ENCODE measurements around the gene RNF208.
"Not testable (repeated sequence)": the region's sequence is repeated elsewhere in the genome, so short reads cannot be mapped to it uniquely, and the experiment has no call there.

RNF208 gene, protein sequence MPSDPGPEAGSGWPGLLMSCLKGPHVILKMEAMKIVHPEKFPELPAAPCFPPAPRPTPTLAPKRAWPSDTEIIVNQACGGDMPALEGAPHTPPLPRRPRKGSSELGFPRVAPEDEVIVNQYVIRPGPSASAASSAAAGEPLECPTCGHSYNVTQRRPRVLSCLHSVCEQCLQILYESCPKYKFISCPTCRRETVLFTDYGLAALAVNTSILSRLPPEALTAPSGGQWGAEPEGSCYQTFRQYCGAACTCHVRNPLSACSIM

DNA sequence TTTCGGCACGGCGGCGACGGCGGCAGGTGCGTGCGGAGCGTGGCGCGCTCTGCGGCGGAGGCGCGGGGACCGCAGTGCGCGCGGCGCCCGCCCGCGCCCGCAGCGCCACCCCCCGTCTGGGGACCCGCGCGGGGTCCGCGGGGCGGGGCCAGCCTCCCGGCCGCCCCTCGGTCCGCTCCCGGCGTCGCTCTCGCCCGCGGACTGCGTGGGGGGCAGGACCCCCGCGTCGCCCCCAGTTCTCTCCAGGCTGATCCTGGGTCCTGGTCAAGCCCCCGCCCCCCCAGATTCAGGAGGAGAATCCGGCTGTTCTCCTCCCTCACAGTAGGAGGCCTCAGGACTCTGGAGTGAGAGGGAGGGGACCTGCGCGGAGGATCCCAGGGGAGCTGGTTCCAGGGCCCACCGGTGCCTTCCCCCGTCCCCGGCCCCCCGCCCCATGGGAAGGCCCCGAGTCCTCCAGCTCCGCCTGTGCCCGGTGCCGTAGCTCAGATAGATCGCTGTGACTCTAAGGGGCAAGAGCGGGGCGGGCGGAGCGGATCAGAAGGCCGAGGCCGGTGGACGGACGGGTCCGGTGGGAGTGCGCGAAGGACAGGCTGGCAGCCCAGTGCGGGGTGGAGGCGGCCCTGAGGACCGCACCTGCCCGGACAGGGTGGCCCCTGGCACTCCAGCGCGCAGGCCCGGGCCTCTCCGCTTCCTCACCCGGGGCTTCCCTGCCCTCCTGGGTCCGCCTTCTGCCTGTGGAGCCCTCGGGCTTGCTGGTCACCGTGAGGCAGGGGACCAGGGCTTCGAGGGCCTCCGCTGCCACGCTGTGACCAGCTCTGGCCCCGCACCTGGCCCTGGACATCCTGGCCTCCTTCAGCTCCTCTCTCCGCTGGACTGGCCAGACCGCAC, at the start of gene RNF208:
Gene RNF208 (minus strand): TSS at position 51 of the 888 bp plus-strand sequence. CDS start 1,028 bp downstream, outside the sequence.
- DNase-seq, result peak; percentile 18

DNA sequence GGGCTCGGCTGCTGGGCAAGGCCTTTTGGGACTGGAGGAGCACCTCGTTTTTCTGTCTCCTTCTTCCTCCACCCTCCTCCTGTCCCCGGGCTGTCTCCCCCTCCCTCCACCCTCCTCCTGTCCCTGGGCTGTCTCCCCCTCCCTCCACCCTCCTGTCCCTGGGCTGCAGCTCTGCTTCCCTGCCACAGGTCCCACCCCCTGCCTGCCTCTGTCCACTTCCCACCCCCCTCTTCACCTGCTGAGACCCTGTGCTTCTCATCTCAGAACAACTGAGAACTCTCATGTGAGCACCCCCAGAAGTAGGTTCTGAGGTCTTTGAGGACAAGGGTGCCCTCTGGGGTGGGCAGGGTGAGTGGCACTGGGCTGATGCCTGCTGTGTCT, 49.6 kb upstream of the RNF208 start:
- DNase-seq, result no peak

DNA sequence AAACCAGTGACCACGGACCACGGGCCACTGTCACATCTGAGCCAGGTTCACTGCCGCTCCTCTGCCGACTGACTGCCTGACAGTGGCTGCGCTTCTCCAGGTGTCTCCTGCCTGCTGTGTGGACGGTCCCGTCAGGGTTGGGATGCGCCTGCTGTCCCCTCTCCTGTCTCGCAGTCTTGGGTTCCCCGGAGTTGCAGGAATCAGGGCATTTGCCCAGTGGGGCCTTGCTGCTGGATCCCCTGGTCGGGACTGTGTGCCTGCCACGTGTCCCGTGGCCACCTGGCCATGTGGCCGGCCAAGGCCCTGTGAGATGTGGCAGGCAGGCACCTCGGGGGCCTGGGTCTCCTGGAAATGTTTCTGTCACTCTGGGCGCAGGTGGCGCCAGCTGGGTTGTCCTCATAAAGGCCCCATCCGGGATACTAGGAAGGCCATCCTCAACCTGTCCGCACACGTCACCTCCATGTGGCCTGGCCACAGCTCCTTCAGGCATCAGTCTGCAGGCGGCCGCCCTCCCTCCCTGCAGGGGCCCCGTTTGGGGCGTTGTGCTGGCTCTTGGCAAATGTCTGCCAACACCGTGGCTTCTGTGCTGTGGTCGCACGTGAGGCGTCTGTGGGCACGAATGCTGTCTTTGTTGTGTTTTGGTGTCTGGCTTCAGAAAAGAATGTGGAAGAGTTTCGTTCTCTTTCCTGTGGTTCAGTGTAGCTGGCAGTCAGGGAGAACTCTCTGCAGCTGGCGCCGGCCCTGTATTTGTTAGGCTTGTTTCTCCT, 49.1 kb upstream of the RNF208 start:
- no peak for DNase-seq

DNA sequence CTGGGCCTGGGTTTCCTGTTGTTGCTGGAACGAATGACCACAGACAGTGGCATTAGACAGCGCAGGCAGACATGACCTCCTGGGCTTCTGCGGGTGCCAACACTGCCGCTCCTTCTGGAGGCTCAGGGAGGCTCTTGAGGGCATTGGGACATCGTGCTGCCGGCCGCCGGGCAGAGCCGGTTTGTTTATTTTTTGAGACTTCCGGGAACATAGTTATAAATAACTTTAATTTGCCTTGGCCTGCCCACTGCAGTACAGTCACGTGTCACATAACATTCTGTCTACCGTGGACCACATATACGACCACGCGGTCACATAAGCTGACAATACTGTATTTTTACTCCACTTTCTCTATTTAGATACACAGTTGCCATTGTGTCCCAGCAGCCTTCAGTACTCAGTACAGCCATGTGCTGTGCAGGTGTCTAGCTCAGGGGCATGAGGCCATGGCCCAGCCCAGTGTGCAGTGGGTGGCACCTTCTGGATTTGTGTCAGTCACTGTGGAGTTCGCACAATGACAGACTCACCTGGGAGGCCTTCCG, 47.3 kb upstream of the RNF208 start:
- DNase-seq, result no peak

DNA sequence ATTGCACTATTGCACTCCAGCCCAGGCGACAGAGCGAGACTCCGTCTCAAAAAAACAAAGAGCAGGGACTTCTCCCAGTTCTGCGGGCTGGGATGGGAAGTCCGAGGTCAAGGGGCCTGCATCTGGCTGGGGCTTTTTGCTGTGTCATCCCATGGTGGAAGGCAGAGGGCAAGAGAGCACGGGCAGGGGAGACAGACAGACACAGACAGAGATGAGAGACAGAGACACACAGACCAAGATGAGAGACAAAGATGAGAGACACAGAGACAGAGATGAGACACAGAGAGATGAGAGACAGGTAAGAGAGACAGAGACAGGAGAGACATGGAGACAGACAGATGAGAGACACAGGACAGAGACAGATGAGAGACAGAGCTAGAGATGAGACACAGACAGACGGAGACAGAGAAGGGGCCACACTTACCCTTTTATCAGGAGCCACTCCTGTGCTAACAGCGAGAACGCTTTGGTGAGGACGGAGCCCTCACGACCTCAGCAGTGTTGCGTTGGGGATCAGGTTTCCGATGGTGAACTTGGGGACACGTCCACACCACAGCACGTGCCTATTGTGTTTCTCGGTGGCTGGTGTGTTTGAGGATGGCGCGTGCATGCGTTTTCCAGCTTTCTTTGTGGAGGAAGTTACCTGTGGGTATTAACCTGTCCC, 46.6 kb upstream of the RNF208 start:
- no peak for DNase-seq

DNA sequence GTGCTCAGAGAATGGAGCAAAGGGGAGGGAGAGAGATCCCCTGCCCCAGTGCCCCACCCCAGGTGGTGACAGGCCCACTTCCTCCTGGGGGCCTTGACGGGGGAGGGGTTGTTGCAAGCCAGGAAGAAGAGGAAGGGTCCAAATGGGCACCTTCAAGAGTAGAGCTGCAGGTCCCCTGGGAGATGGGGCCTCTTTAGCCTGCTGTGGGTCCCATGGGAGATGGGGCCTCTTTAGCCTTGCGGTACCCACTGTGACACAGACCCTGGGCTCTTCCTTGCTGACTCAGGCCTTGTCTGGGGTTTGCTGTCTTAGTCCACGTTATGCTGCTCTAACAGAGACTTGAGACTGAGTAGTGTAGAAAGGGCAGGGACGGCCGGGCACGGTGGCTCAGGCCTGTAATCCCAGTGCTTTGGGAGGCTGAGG, 45.9 kb upstream of the RNF208 start:
- DNase-seq, result no peak

DNA sequence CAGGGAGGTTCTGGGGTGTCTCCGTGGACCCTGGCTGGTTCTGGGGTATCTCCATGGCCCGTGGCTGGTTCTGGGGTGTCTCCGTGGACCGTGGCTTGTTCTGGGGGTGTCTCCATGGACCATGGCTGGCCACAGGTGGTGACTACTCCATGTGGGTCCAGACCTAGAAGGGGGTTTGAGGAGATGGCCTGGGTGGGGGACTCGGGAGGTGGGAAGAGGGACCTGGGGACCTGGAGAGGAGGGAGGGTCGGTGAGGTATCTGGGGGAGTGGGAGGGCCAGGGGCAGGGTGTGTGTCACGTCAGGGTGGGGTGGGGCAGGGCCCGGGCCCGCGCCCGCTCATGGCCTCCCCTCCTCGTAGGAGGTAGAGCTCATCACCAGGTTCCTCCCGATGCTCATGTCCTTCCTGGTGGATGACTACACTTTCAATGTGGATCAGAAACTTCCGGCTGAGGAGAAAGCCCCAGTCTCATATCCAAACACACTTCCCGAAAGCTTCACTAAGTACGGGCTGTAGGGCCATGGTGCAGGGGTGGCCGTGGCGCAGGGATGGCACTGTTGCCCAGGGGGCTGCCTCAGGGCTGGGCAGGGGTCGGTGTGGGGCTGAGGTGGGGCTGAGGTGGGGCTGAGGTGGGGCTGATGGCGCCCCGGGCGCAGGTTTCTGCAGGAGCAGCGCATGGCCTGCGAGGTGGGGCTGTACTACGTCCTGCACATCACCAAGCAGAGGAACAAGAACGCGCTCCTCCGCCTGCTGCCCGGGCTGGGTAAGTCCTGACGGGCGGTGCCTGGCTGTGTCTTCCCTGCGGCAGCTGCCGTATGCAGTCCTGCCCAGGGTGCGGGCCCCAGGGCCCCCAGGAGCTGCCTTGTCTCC, 44.8 kb upstream of the RNF208 start:
- DNase-seq, result no peak

DNA sequence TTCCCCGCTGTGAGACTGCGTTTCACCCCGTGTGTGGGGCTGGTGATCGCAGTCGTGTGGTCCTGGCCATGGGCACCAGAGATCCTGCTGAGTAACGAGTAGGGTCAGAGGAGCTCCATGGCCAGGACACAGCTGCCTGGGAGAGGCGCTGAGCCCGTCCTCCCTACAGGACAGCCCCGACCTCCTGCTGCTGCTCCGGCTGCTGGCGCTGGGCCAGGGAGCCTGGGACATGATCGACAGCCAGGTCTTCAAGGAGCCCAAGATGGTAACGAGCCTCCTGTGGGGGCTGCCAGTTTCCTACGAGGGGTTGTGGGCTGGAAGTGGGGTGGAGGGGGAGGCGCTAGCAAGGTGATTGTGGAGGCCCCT, 44.1 kb upstream of the RNF208 start:
- DNase-seq, result no peak

DNA sequence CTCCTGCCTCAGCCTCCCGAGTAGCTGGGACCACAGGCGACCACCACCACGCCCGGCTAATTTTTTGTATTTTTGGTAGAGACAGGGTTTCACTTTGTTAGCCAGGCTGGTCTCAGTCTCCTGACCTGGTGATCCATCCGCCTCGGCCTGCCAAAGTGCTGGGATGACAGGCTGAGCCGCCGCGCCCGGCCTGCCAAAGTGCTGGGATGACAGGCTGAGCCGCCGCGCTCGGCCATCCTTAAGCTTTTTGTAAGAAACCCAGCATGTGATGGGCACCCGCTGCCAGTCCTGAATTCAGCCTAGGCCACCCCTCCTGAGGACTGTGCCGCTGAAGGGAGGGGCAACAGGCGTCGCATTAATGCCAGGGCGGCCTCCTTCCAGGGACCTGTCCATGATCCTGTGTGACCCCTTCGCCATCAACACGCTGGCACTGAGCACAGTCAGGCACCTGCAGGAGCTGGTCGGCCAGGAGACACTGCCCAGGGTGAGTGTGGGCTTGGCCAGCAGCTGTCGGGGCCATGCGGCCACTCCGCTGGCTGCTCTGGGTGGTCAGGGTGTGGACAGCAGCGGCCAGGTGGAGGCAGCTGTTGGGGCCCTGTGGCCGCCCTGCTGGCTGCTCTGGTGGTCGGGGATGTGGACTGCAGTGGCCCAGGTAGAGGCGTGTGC, 43.6 kb upstream of the RNF208 start:
- no peak for DNase-seq

DNA sequence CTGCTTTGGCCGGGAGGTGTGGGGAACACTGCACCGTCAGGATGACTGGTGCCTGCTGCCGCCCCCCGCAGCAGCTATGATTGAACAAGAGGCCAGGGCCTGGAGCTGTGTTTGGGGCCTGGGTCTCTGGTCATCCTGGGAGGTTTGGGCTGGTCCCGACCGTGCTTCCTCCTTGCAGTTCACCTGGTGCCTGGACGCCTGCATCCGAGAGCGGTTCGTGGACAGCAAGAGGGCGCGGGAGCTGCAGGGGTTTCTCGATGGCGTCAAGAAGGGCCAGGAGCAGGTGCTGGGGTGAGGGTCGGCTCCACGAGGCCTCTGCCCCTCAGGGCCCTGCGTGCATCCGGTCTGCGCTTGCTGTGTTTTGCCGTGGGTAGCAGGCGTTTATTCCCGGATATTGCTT, 42.0 kb upstream of the RNF208 start:
- no peak for DNase-seq

DNA sequence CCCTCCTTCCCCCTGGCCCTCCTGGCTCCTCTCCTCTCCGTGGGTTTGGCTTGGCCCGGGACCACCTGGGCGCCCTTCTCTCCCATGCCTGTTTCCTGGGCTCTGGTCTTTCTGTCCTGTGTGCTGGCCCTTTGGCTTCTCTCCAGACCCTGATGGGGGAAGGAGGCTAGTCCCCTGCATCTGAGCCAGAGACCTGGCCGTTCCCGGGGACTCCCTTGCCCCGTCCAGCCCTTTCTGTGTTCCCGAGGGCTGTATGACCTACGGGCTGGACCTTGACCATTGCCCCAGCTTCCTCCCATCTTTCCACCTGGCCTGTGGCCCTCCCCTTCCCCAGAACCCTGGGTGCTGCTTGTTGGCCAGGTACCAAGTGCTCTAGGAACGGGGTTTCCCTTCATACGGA, 41.5 kb upstream of the RNF208 start:
- DNase-seq, result no peak

DNA sequence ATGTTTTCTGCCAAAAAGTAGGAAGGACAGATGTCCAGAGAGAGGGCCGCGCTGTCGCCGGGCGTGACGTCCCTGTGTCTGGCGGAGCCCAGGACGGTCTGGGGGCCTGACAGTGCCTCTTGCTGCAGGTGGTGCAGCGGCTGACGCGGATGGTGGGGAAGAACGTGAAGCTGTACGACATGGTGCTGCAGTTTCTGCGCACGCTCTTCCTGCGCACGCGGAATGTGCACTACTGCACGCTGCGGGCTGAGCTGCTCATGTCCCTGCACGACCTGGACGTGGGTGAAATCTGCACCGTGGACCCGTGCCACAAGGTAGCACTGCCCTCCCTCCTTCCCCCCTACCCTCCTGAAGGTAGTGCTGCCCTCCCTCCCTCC, 40.9 kb upstream of the RNF208 start:
- no peak for DNase-seq

DNA sequence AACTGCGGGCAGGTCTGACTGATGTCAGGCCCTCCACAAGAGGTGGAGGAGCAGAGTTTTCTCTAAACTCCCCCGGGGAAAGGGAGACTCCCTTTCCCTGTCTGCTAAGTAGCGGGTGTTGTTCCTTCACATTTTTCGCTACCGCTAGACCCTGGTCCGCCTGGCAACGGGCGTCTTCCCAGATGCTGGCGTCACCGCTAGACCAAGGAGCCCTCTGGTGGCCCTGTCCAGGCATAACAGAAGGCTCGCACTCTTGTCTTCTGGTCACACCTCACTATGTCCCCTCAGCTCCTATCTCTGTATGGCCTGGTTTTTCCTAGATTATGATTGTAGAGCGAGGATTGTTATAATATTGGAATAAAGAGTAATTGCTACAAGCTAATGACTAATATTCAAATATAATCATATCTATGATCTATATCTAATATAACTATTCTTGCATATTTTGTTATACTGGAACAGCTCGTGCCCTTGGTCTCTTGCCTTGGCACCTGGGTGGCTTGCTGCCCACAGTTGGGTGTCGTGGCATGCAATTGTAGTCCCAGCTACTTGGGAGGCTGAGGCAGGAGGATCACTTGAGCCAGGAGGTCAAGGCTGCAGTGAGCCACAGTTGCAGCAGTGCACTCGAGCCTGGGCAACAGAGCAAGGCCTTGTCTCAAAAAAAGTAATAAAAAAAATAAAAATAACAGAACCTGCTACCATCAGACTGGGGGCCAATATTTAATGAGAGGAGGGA, 40.3 kb upstream of the RNF208 start:
- not testable (repeated sequence) for DNase-seq

DNA sequence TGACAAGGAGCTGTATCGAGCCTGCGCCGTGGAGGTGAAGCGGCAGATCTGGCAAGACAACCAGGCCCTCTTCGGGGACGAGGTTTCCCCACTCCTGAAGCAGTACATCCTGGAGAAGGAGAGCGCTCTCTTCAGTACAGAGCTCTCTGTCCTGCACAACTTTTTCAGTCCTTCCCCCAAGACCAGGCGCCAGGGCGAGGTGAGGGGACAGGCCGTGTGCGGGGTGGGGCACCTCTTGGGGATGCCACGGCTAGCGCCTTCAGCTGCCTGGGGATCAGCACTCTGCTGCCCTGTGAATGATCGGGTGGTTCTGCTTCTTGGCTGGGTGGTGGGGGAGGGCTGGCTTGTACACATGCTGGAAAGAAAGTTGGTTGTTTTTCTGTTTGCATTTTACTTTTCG, 34.8 kb upstream of the RNF208 start:
- no peak for DNase-seq

DNA sequence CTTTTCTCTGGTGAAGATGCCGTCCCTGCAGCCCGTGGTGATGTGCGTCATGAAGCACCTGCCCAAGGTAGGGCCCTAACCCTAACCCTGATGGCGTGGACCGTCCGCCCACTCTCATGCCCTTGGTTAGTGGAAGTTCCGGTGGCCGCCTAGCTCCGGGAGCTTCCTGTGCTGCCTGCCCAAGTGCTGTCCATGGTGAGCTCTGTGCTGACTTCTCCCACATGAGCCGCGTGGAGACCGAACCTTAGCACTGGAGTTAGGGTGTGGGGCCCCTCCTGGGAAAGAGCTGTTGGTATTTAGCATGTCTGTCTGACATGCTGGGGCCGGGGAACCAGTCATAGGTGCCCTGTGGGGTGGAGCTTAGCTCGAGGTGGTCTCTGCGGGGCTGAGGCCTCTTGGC, 34.3 kb upstream of the RNF208 start:
- no peak for DNase-seq

DNA sequence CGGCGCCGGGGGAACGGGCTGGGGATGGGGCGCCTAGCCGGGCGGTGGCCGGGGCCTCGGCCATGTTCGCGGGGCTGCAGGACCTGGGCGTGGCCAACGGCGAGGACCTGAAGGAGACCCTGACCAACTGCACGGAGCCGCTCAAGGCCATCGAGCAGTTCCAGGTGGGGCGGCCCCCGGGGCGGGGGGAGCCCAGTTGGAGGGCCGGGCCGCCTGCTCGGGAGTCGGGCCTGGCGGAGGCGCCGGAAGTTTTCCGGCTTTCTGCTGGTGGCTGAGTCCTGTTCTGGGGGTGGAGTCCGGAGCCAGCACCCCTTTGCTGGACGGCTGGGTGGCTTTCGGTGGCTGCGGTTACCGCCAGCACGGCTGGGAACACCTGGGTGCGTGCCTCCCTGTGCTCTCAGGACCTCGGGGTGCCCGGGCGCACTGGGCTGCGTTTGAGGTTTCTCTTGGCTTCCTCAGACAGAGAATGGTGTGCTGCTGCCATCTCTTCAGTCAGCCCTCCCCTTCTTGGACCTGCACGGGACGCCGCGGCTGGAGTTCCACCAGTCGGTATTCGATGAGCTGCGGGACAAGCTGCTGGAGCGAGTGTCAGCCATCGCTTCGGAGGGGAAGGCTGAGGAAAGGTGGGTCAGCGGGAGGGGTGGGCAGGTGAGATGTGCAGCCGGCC, 33.5 kb upstream of the RNF208 start:
- DNase-seq, result no peak

DNA sequence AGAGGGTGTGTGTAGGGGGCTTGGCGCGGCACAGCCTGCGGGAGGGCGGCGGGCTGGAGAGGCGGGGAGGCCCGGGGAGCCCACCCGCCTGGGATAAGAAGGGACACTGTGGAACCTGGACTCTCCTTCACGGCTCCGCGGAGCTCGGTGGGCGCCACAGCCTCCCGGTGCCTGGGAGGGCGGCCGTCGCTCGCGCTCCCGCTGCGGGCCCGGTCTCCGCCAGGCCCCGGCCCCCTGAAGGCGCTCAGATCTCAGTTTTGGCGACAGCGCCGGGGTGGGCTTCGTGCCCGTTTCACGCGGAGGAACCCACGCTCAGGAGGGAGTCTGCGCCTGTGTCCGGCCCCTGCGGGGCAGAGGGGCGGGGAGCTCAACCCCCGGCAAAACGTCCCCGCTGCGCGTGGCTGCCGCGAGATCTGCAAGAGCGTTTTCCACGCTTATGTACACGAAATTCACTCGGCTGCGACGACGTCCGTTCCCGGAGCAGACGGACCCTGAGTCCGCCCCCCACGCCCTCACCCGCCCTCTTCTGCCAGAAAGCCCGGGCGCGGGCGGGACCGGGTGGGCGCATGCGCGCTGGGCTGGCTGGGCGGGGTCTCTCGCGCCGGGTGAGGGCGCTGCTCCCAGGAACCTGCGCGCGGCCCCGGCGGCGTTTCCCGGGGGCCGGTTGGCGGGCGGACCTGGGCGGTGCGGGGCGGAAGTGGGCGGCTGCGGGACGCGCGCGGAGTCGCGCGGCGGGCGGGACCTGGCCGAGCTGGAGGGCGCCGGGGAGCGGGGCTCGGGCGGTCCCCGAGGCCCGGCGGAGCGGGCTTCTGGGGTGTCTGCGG, 32.8 kb upstream of the RNF208 start, which contains the start of gene NELFB:
Gene NELFB (plus strand): TSS at position 704 of the 824 bp plus-strand sequence.
- peak; percentile 76 for DNase-seq

DNA sequence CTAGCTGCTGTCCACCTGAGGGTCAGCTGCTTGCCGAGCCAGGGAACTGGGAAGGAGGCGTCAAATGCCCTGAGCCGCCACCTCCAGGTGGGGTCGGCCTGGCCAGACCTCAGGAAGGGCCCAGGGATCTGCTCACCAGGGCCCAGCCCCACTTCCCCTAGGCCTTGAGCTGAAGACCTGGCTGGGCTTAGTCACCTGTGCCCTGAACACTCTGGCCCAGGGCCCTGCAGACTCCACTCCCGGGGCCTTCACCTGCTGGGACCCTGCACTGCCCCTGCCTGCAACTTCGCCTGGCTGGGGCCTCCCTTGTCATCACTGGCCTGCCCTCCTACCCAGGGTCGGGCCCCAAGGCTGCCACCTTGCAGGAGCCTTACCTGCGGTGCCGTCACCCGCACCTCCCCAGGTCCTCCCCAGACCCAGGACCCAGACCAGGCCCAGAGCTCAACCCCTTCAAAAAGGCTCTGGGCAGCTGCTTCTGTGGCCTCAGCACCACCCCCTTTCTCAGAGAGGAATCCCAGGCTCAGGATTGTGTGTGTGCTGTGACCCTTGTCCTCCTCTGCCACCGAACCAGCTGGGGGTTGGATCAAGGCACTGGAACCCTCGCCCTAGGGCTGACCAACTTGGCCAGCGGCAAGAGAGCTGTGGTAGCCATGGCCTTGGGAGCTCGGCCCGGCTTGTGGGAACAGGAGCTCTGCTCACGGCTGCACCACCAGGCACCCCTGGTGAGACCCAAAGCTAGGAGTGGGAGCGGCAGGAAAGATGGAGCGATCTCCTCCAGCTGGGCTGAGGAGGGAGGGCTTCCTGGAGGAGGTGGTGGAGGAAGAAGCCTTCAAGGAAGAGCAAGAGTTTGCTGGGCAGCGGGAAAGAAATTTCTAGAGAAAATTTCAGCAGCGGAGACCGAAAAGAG, 31.9 kb upstream of the RNF208 start:
- DNase-seq, result no peak
